ENCODE measurements around the gene MED17. TPM values are rescaled to one million over a fixed set of nuclear protein-coding genes. Genes with fewer than 3 reads are reported as not detected.

MED17 gene
- total and polyA plus RNA-seq, 2 of the 13 experiments (the other 11 are each of a cell fraction or from before 2014, with no cell fraction given), result 23.1 to 37.0 TPM

GRCh38 chr11:93773045-93773477, 11.0 kb upstream of the MED17 start (continued):
- no peak for TF ChIP-seq AFF4 (CRISPR knock-in tag; IDR thresholded peaks at IDR 0.05)
- TF ChIP-seq CHD4 (IDR thresholded peaks at IDR 0.05; ENCODE audit: borderline replicate concordance, low read length), result no peak
- TF ChIP-seq ZNF672 (CRISPR knock-in tag; IDR thresholded peaks at IDR 0.05), result no peak
- no peak for TF ChIP-seq ZNF101 (CRISPR knock-in tag; IDR thresholded peaks at IDR 0.05; ENCODE audit: borderline replicate concordance, low read depth)
- TF ChIP-seq ZMYM3 (CRISPR knock-in tag; IDR thresholded peaks at IDR 0.05), result peak; percentile 49; the same call in 1 of the 2 replicates
- TF ChIP-seq DPF2 (CRISPR knock-in tag; IDR thresholded peaks at IDR 0.05; ENCODE audit: borderline replicate concordance, low read depth), result peak; percentile 60; the same call in 1 of the 2 replicates
- TF ChIP-seq E2F1 (CRISPR knock-in tag; IDR thresholded peaks at IDR 0.05), result no peak
- peak; percentile 96 for TF ChIP-seq ONECUT2 (CRISPR knock-in tag; IDR thresholded peaks at IDR 0.05)
- peak; percentile 45; the same call in 1 of the 2 replicates for TF ChIP-seq NFYC (CRISPR knock-in tag; IDR thresholded peaks at IDR 0.05)
- TF ChIP-seq ZNF747 (CRISPR knock-in tag; IDR thresholded peaks at IDR 0.05; ENCODE audit: borderline replicate concordance), result no peak; the same call in 1 of the 2 replicates
- TF ChIP-seq SMARCE1 (IDR thresholded peaks at IDR 0.05; ENCODE audit: borderline replicate concordance), result no peak
- TF ChIP-seq HNRNPK (IDR thresholded peaks at IDR 0.05; ENCODE audit: low read depth, low read length, poor library complexity, severe bottlenecking), result no peak
- no peak for TF ChIP-seq PRDM10 (CRISPR knock-in tag; IDR thresholded peaks at IDR 0.05; ENCODE audit: low read depth)
- TF ChIP-seq MIER2 (CRISPR knock-in tag; IDR thresholded peaks at IDR 0.05), result peak; percentile 99
- no peak for TF ChIP-seq ZNF839 (CRISPR knock-in tag; IDR thresholded peaks at IDR 0.05; ENCODE audit: borderline replicate concordance)
- no peak for TF ChIP-seq SP5 (CRISPR knock-in tag; IDR thresholded peaks at IDR 0.05; ENCODE audit: borderline replicate concordance, low read depth)
- TF ChIP-seq XRCC5 (optimal IDR thresholded peaks at IDR 0.05; ENCODE audit: low read length), result no peak
- no peak for TF ChIP-seq ZC3H4 (CRISPR knock-in tag; IDR thresholded peaks at IDR 0.05; ENCODE audit: borderline replicate concordance)
- TF ChIP-seq ZNF775 (CRISPR knock-in tag; IDR thresholded peaks at IDR 0.05; ENCODE audit: borderline replicate concordance), result 0 out of 2 replicates have a peak, but pooled peaks have one; percentile 49
- TF ChIP-seq SOX13 (IDR thresholded peaks at IDR 0.05), result no peak
- peak in 1 of 2 experiments; percentile 84; a peak in 2 of 4 replicates for TF ChIP-seq SOX13 (CRISPR knock-in tag; conservative IDR thresholded peaks at IDR 0.05 in 1 of 2, IDR thresholded peaks at IDR 0.05 in 1 of 2)

Measured in HepG2 (cell line).